GM21447 (cell line): ENCODE data around the gene CEP63.
"Not testable (repeated sequence)": the region's sequence is repeated elsewhere in the genome, so short reads cannot be mapped to it uniquely, and the experiment has no call there.

ENCODE experiments used
- ATAC-seq: cut with Tn5 transposase; IDR thresholded peaks from one replicate; pipeline ENCODE4 v1.9.1; 2021; ENCODE audit not compliant: unreplicated experiment

CEP63 gene

DNA sequence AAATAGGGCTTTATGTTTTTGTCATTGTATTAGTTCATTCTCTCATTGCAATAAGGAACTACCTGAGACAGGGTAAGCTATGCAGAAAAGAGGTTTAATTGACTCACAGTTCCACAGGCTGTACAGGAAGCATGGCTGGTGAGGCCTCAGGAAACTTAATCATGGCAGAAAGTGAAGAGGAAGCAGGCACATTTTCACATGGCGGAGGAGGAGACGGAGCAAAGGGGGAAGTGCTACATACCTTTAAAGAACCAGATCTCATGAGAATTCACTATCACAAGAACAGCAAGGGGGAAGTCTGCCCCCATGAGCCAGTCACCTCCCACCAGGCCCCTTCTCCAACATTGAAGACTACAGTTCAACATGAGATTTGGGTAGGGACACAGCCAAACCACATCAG lies 25.6 kb downstream of the CEP63 start:
- no peak for ATAC-seq

DNA sequence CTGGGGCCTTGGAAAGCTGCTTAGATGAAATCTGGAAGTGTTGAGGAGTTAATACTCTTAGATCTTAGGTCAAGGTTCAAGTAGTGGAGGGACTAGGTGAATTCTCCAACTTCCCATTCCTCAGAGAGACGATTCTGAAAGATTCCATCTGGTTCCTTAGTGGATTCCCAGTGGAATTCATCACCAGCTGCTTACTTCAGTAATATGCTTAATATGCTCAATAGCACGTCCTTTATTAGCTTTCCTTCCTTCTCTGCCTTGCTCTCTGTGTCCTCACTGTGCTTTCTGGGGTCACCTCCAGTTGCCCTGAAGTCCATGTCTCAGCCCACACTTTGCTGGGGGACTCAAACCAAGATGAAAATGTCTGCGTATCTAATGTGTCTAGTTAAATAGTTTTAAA lies 31.0 kb downstream of the CEP63 start:
- no peak for ATAC-seq

DNA sequence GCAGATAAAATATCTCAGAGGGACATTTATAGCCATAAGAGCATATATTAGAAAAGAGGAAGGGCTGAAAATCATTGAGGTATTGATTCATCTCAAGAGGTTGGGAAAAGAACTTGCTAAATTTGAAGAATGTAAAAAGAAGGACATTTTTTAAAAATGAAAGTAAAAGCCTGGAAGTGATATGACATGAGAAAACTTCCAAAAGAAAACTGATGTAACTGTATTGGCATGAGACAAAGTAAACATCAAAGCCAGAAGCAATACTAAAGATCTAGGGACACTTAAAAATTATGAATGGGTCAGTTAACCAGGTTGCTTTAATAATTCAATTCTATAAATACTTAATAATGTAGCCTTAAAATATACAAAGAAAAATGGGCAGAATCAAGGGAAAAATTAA lies 31.9 kb downstream of the CEP63 start:
- ATAC-seq = no peak

DNA sequence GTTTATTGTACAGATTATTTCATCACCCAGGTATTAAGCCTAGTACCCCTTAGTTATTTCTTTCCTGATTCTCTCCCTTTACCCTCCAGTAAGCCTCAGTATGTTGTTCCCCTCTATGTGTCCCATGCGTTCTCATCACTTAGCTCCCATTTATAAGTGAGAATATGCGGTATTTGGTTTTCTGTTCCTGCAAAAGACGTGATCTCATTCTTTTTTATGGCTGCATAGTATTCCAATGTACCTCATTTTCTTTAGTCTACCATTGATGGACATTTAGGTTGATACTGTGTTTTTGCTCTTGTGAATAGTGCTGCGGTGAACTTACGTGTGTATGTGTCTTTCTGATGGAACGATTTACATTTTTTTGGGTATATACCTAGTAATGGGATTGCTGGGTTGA lies 36.7 kb downstream of the CEP63 start:
- no peak for ATAC-seq

DNA sequence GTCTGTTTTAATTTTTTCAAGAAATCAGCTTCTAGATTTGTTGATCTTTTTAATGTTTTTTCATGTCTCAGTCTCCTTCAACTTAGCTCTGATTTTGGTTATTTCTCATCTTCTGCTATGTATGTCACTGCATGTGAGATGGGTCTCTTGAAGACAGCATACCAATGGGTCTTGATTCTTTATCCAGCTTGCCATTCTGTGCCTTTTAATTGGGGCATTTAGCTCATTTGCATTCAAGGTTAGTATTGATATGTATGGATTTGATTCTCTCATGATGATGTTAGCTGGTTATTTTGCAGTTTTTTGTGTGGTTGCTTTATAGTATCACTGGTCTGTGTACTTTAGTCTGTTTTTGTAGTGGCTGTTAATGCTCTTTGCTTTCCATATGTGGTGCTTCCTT lies 39.4 kb downstream of the CEP63 start:
- no peak for ATAC-seq

DNA sequence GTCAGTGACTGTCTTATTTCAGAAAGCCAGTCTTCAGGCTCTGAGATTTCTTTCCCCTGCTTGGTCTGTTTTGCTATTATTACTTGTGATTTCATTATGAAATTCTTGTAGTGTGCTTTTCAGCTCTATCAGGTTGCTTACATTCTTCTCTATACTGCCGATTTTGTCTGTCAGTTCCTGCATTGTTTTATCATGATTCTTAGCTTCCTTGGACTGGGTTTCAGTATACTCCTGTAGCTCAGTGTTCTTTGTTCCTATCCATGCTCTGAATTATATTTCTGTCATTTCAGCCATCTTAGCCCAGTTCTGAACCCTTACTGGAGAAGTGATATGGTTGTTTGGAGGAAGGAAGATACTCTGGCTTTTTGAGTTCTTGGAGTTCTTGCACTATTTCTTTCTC lies 40.5 kb downstream of the CEP63 start:
- ATAC-seq = no peak

DNA sequence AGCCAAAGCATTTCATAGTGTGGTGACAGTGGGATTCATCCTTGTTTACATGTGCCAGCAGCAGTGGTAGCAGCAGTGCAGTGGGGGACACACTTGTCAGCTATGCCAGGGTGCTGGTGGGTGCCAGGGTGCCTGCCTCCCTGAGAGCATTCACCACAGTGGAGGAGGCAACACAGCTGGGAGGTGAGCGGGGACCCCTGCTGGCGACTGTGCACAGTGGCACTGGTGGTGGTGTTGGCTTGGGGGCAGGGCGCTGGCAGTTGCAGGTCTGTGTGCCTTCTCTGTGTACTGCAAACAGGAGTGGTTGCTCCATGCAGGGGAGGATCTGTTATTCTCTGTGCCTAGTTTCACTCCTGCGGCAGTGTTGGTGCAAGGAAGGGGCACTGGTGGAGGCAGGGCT lies 41.2 kb downstream of the CEP63 start:
- ATAC-seq = no peak

DNA sequence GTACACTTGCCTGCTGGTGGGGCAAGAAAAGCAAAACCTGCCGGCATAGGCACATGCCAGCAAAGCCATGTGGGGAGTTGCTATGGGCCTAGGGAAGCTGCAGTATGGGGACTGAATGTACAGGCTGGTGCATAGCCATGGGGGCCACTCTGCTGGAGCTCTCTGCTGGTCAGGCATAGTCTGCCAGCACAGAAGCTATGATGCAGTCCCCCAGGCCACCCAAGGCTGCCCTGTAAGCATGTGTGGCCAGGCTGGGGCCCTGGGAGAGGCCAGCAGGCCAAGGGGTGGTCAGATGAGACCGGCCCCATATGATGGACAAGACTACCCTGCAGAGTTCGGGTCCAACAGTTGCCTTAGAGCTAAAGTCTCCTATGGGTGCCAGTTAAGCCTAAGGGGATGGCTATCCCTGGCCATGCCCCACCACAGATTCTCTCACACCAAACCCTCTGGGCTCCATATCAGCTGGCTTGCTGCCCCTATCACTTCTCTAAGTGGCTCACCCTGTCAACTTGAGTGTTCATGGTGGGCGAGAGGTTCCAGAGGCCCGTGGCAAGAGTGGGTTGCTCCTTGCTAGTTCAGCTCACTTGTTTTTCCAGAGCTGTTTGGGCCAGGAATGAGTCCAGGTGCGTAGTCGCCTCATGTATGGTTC lies 41.8 kb downstream of the CEP63 start:
- no peak for ATAC-seq

DNA sequence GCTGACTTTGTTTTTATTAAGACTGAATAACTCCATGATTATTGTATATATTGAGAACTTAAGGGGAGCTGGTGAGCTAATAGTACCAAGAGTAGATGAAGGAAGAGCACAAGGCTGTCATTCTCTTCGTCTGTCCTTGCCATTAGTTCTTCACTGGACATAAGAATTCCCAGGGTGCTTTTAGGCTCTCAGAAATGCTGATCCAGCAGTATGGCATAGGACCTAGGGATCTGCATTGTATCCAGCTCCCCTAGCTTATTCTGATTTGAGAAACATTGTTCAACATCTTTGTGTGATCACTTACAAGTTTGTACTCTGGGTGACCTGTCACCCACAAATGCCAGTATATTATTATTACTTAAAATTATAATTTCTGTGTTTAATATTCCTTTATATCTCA lies 47.6 kb downstream of the CEP63 start:
- ATAC-seq = no peak

DNA sequence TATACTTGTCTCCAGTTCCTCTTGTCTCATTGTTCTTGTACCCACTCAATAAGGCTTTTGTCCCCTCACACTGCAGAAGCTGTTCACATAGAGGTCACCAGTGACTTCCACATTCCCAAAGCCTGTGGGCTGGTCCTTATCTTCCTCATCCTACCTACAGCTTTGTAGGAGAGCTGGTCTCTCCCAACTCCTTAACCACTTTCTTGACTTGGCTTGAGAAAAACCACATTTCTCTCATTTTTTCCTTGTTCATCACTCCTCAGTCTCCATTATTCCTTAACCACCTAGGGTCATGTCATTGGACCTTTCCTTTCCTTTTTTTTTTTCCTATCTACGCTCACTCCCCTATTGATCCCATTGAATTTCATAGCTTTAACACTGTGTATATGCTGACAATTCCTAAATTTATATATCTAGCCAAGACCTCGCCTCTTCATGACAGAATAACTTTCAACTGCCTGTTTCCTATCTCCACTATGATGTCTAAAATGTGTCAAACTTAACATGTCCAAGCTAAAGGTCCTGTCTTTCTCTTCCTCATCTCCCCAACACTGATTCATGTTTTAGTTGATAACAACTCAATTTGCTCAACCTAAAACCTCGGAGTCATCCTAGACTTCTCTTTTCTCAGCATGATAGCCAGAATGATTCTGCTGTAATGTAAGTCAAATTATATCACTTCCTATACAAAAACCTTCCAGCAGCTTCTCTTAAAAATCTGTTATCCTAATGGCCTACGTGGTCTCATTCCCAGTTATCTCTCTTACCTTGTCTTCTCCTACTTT lies 49.5 kb downstream of the CEP63 start:
- no peak for ATAC-seq

DNA sequence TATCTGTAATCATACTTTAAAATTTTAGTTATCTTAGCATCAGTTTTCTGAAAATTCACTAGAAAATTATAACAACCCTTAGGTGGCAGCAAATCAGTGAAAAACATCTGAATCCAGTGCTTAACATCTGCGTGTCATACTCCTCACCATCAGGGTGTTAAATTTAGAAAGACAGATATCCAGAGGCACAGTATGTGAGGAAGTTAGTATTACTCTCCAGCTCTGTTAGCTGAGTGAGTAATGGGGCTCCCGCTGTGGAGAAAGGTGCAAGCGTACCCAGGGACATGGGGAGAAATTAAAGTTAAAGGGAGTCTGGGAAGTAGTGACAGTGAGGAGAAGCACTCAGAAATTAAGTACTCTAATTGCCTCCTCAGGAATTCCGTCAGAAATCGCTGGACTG lies 50.9 kb downstream of the CEP63 start:
- no peak for ATAC-seq

DNA sequence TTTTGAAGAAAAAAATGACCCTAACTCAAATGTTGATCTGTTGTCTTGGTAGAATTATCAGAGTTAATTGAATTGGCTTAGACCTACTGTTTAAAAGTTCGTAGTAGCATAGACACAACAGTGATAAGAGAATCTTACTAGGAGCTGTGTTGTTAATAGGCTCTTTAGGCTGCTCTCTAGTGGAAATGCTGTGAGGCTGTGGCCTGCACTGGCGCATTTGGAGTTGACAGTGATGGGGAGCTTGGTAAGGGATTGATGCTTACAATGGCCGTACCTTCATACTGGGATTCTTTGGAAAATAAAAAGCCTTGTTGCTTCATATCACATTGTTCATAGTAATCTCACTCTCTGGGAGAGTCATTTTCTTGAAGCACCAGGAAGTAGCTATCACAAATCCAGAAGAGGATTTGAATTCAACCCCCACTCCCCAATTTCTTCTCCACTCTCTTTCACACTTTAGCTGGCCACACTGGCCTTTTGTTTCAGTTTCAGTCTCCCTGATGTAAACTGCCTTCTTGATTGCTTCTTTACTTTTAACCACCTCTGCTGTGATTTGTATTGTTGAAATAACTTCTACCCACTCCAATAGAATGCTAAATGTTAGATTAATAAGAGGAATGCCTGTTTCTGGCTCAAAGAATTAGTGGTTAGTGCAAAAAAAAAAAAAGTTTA lies 56.6 kb downstream of the CEP63 start:
- ATAC-seq = no peak

DNA sequence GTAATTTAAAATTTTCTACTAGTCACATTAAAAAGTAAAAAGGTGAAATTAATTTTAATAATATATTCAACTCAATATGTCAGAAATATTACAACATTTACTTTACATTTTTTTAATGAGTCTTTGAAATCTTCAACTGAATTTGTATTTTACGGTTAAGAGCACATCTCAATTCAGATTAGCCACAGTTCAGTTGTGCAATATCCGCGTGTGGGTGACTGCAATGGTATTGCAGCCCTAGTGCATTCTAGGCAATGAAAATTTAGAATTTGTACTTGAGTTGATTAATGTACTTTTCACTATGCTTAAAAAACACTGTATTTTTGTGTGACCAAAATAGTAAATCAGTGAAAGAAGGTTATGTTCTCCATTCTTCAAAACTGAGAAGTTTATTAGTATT lies 57.3 kb downstream of the CEP63 start:
- ATAC-seq = no peak

DNA sequence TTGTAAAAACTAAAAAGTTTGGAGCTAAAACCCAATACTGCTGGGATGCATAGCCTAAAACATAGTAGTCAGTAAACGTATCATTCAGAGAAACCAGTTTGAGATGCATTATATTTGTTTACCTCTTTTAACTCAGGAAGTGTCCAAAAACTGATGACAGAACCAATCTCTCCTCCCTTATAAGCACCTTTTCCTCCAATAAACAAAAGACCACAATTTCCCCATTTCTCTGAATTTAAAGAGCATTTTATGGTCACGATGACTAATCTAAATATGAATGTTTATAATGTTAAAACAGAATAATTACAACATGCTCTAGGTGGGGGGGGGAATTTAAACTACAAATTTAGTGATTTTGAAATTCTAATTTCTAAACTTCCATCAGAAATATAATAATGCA lies 58.5 kb downstream of the CEP63 start:
- ATAC-seq = no peak

DNA sequence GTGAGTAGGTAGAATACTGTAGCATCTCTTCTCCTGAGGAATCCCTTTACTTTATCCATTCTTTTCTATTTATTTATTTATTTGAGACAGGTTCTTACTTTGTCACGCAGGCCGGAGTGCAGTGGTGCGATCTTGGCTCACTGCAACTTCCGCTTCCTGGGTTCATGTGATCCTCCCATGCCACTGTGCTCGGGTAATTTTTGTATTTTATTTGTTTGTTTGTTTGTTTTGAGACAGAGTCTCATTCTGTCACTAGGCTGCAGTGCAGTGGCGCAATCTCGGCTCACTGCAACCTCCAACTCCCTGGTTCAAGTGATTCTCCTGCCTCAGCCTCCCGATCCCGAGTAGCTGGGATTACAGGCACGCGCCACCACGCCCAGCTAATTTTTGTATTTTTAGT lies 58.9 kb downstream of the CEP63 start:
- ATAC-seq = not testable (repeated sequence)

DNA sequence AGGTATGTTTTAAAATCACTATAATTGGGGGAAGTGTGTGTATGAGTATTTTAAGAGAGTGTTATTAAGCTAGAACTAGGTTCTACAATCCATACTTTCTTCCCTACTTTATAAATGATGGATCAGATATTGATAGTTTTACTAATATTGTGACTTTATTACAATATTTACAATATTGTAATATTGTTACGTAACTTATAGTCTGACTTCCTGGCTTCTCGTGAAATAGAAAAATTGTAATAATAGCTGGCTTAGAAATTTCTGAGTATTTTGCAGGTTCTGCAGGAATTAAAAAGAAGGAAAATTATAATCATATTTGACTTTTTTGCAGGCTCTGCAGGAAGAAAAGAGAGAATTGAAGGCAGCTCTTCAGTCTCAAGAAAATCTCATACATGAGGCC lies 60.0 kb downstream of the CEP63 start:
- no peak for ATAC-seq

DNA sequence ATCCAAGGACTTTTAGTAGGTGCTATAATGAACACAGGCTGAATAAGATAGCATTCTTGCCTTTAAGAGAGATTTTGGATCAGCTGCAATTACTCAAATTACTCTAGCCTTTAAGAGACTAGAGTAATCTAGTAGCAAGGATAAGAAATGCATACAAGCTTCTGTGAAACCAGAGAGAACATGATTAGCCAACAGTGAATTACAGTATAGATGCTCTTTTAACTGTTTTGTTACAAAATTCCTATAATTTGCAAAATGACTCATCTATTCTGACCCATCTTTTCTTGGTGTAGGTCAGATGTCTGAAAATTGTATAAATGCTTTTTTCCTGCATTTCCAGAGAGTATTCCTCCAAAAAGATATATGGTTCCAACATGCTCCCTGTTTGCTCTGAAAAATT lies 66.9 kb downstream of the CEP63 start:
- ATAC-seq = no peak

DNA sequence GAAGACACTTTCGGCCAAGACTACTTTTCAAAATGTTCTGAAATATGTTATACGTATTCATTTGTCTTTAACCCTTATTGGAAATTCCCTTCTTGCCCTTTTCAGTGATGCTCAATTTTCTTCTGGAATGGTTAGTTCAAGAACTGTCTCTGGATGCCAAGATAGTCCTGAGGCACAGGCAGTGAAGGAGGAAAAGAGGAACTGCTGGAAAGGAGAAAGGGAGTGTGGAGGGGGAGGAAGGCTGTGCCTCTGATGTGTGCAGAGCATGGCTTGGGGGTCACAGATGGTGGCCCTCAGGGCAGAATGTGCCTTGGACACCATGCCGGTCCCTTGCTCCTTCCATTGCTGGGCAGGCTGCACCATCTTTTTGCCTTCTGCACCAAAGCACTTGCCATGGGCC lies 73.7 kb downstream of the CEP63 start:
- ATAC-seq = no peak

DNA sequence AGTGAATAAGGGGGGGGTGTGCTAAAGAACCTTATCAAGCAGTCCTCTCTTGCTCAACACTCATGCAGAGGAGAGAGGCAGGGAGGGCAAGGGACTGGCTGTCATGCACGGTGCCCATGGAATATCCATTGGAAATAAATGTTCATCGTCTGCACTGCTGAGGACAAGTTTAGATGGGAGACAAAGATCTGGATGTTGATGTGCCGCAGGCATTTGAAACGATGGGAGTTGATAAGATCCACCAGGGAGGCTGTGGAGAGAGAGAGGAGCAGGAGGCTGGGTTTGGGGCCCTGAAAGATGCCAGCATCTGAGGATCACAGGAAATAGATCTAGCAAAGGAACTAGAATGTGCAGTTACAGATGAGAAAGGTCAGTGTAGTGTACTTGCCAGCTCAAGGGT lies 76.2 kb downstream of the CEP63 start:
- ATAC-seq = no peak

DNA sequence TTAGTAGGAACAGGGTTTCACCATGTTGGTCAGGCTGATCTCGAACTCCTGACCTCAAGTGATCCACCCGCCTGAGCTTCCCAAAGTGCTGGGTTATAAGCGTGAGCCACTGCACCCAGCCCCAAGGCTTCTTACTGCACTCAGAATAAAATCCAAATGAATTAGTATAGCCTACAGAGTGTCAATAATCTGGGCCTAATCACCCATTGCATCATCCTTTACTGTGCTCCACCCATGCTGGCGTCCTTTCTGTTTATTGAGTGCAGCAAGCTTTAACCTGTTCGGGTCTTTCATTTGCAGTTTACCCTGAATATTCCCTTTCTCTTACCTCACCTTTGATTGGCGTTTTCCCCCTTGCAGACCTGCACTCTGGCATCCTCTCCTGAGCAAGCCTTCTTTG lies 77.7 kb downstream of the CEP63 start:
- no peak for ATAC-seq

DNA sequence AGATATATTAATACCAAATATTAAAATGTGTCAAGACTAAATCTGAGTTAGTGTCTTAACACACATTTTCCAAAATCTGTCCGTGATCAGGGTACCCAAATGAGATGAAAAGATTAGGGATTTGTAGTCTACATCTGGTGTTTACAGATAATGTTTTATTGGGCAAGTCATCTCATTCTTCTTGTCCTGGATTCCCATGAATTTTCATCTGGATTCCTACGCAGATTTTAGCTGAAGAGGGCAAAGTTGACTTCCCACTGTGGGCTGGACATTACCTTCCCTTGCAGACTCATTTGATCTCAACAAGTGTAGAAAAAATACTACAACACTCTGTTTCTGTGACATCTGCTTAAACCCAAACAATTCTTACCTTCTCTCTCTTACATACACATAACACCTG lies 79.1 kb downstream of the CEP63 start:
- ATAC-seq = no peak

DNA sequence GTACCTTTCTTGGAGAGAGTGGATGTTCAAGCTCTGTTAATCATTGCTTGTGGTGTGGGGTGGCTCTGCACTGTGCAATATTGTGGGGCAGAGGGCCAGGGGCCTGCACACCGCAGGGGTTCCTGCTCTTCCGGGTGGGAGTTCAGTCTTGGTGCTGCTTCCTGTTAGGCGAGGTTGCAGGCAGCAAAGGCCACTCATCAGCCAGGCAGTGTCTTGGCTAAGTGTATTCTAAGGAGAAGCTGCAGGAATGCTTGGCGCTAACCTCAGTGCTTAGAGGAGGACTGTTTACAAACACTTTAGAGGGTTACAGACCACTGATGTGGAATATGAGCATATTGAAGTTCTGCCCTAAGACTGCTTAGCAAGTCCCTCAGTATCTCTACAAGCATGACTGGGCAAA lies 81.7 kb downstream of the CEP63 start:
- ATAC-seq = no peak
